ENCODE measurements around the gene PTCD2. TPM values are rescaled to one million over a fixed set of nuclear protein-coding genes. Genes with fewer than 3 reads are reported as not detected.

Gene PTCD2
- total and polyA plus RNA-seq, 2 of the 8 experiments (the other 6 are each of a cell fraction or from before 2014, with no cell fraction given), result 7.3 to 15.4 TPM

GRCh38 chr5:72285424-72285821, 34.8 kb upstream of the PTCD2 start:
- no peak overlapping the region for H3K14ac ChIP-seq (ENCODE audit: insufficient read length)
- H4K20me1 ChIP-seq (replicated peaks in 1 of 2; ENCODE audit: control insufficient read depth in 1 of 2, insufficient read depth in 2 of 2, low read length in 2 of 2), result no peaks in the 10 kb centered on the region
- H3K4me1 ChIP-seq (replicated peaks in 1 of 4; ENCODE audit: control insufficient read depth in 3 of 4, insufficient read depth in 4 of 4, low read length in 3 of 4), result no peaks in the 10 kb centered on the region
- no peak overlapping the region for H3K23ac ChIP-seq (ENCODE audit: insufficient read length)
- no peaks in the 10 kb centered on the region for H3K9me3 ChIP-seq (ENCODE audit: insufficient read depth in 2 of 2, low read depth in 1 of 2, low read length in 1 of 2)
- H2AFZ ChIP-seq (ENCODE audit: low read length), result no peak overlapping the region
- H4K91ac ChIP-seq (replicated peaks; ENCODE audit: insufficient read length, low read length), result no peak overlapping the region
- no peaks in the 10 kb centered on the region for H3K23me2 ChIP-seq (ENCODE audit: low read depth, low read length)
- CTCF ChIA-PET (ENCODE audit: partially characterized antibody), result interaction anchor here (0.7 to 1.0 kb wide), 2 partner anchors 14 to 173 kb away, joined by 3 read pairs; no protein-coding TSS in a partner anchor
- H2BK15ac ChIP-seq (ENCODE audit: low read length), result no peak overlapping the region
- no peak overlapping the region for H3K27ac ChIP-seq (ENCODE audit: low read depth, low read length)
- H2AK5ac ChIP-seq (ENCODE audit: low read depth, low read length), result no peak overlapping the region
- no peaks in the 10 kb centered on the region for H3K27me3 ChIP-seq (replicated peaks in 1 of 4; ENCODE audit: control insufficient read depth in 3 of 4, extremely low read depth in 1 of 4, insufficient read depth in 3 of 4, low read length in 3 of 4)
- H2BK20ac ChIP-seq (ENCODE audit: low read length), result no peak overlapping the region
- H3K18ac ChIP-seq (ENCODE audit: extremely low read depth, low read length), result no peak overlapping the region
- H3K79me1 ChIP-seq (ENCODE audit: low read depth, low read length), result no peaks in the 10 kb centered on the region
- H2BK12ac ChIP-seq (ENCODE audit: low read depth, low read length), result no peak overlapping the region
- no peak overlapping the region for H4K8ac ChIP-seq (ENCODE audit: extremely low read depth, insufficient read depth, low read length)
- H3K4ac ChIP-seq (replicated peaks; ENCODE audit: insufficient read length, low read depth, low read length), result no peak overlapping the region
- H3K36me3 ChIP-seq (ENCODE audit: control insufficient read depth in 2 of 4, insufficient read depth in 4 of 4, low read length in 3 of 4), result peaks cover 0 to 20% (median 8%) of the 10 kb centered on the region in 4 experiments; a peak in 5 of 8 replicates
- no peak overlapping the region for H3K9ac ChIP-seq (replicated peaks in 1 of 4; ENCODE audit: extremely low read depth in 1 of 4, low read depth in 3 of 4, low read length in 3 of 4)
- POLR2A ChIA-PET (ENCODE audit: partially characterized antibody), result no interaction called here
- H3K4me3 ChIP-seq (ENCODE audit: extremely low read depth in 1 of 4, insufficient read depth in 2 of 4, low read depth in 3 of 4, low read length in 4 of 4), result no peak overlapping the region
- H4K5ac ChIP-seq (ENCODE audit: insufficient read length, low read depth, low read length), result no peak overlapping the region
- no peak overlapping the region for H2BK120ac ChIP-seq (replicated peaks; ENCODE audit: low read depth, low read length)
- no peak overlapping the region for H3K56ac ChIP-seq (replicated peaks; ENCODE audit: insufficient read length, low read depth, low read length)
- no peak overlapping the region for H3K4me2 ChIP-seq (ENCODE audit: insufficient read depth in 1 of 2, low read depth in 2 of 2, low read length in 2 of 2)
- DNase-seq (ENCODE audit: low read depth in 1 of 2, low spot score in 2 of 2), result no peak
- no peak overlapping the region for H2BK5ac ChIP-seq (ENCODE audit: low read depth, low read length)
- WGBS, 2 experiments (ENCODE audit: extremely low coverage in 1 of 2, insufficient coverage in 1 of 2, insufficient read length in 1 of 2, insufficient replicate concordance in 2 of 2, low coverage in 1 of 2, low lambda C conversion rate in 2 of 2, missing lambda C conversion rate in 1 of 2), result 89% methylated on average over 3 of the region's 3 CpGs; no CpG with 5 or more reads in 1 of the 2 experiments
- no peak for FAIRE-seq
- H3K79me2 ChIP-seq (ENCODE audit: control insufficient read depth in 1 of 2, insufficient read depth in 2 of 2, low read length in 2 of 2), result no peaks in the 10 kb centered on the region
- TF ChIP-seq EP300 (IDR thresholded peaks at IDR 0.05; ENCODE audit: borderline replicate concordance in 1 of 2, low read depth in 2 of 2, low read length in 2 of 2) (no peak), USF2 (IDR thresholded peaks at IDR 0.05; ENCODE audit: low read length) (no peak)

Measured in H1 (cell line).